Spinal cord (tissue), 10 donors: ENCODE results near the gene NTRK1. TPM values are rescaled to one million over a fixed set of nuclear protein-coding genes. Genes with fewer than 3 reads are reported as not detected.

Source experiments
- DNase-seq, 6 donors: peaks; one replicate each; pipeline versions ENCODE4 v3.0.0 to v3.0.0-alpha.2; 2013 to 2015; ENCODE audit warnings: low spot score in 6 of 6, low read depth in 4 of 6
- H3K27ac ChIP-seq: one replicate; pipeline ENCODE4 v1.5.1; 2013; ENCODE audit warnings: low read depth, low read length, control low read depth
- H3K27me3 ChIP-seq: one replicate; pipeline ENCODE4 v1.6.1; 2013; ENCODE audit warnings: low read length; ENCODE audit not compliant: control insufficient read depth, insufficient read depth
- H3K36me3 ChIP-seq: one replicate; pipeline ENCODE4 v1.6.1; 2013; ENCODE audit warnings: low read length; ENCODE audit not compliant: control insufficient read depth, insufficient read depth
- H3K4me1 ChIP-seq: one replicate; pipeline ENCODE4 v1.6.1; 2013; ENCODE audit warnings: low read length; ENCODE audit not compliant: control insufficient read depth, insufficient read depth
- H3K4me3 ChIP-seq: one replicate; pipeline ENCODE4 v1.5.1; 2013; ENCODE audit warnings: low read depth, low read length, control low read depth
- H3K9me3 ChIP-seq: one replicate; pipeline ENCODE4 v1.6.1; 2013; ENCODE audit warnings: low read length; ENCODE audit not compliant: control insufficient read depth, insufficient read depth
- WGBS: methylation state at CpG from one replicate; pipeline ENCODE4 v1.1.5; 2013; ENCODE audit warnings: missing lambda C conversion rate; ENCODE audit not compliant: insufficient coverage; 5-methylcytosine and 5-hydroxymethylcytosine counted together
- polyA plus RNA-seq, 2 donors: library from polyadenylated mRNA; unstranded; fragments of 120-200 nt; gene quantifications; one replicate each; pipeline ENCODE4 v1.2.1, GENCODE V29; 2013; ENCODE audit not compliant: insufficient read length in 2 of 2
- total RNA-seq, 2 donors: library from RNA; depleted of rRNA in 1 of 2; stranded (reverse); fragments of 120-200 nt in 1 of 2; fragments of >200 nt in 1 of 2; gene quantifications; one replicate each; pipeline versions ENCODE4 v1.2.3 to v1.2.4, GENCODE V29; 2013 to 2014
- donor health status: healthy.

The NTRK1 gene
- total and polyA plus RNA-seq, 4 donors, result 1.7 to 13.5 (median 2.7) TPM

GRCh38 chr1:156893048-156893953 is 32.6 kb downstream of the NTRK1 start, which contains the start of gene PEAR1:
Gene PEAR1, plus strand, starts transcription at chr1:156893718. Its CDS starts 10,209 bp downstream, at chr1:156903927.
- DNase-seq, result peak in 1 of 6 donors; percentile 55
- Histone ChIP-seq H3K4me1 (peaks cover 60% of the 10 kb centered on the region), H3K4me3 (peak within 1 kb of the TSS; percentile 47), H3K36me3 (no peaks in the 10 kb centered on the region), H3K9me3 (no peaks in the 10 kb centered on the region), H3K27me3 (peaks cover 44% of the 10 kb centered on the region), H3K27ac (peak within 1 kb of the TSS; percentile 75)
- 7% methylated on average over 46 of the region's 60 CpGs for WGBS

GRCh38 chr1:156894001-156894400 is 33.3 kb downstream of the NTRK1 start:
- peaks cover 41% of the 10 kb centered on the region for H3K27me3 ChIP-seq
- H3K4me3 ChIP-seq, result peak overlapping the region; percentile 47

GRCh38 chr1:156894711-156895454 is 34.2 kb downstream of the NTRK1 start:
- no peak for DNase-seq
- no peaks in the 10 kb centered on the region for H3K9me3 ChIP-seq
- H3K4me3 ChIP-seq, result peak overlapping the region; percentile 47
- H3K4me1 ChIP-seq, result peaks cover 66% of the 10 kb centered on the region
- no peaks in the 10 kb centered on the region for H3K36me3 ChIP-seq
- H3K27ac ChIP-seq, result peak overlapping the region; percentile 58
- WGBS, result 84% methylated on average over 7 of the region's 12 CpGs
- H3K27me3 ChIP-seq, result peaks cover 43% of the 10 kb centered on the region

More at GRCh38 chr1:156894001-156894400, 33.3 kb downstream of the NTRK1 start:
- 36% methylated on average over 5 of the region's 5 CpGs for WGBS
- H3K9me3 ChIP-seq, result no peaks in the 10 kb centered on the region
- no peaks in the 10 kb centered on the region for H3K36me3 ChIP-seq
- peak overlapping the region; percentile 58 for H3K27ac ChIP-seq
- H3K4me1 ChIP-seq, result peaks cover 60% of the 10 kb centered on the region
- no peak for DNase-seq

GRCh38 chr1:156895455-156895812 is 34.8 kb downstream of the NTRK1 start:
- Histone ChIP-seq H3K9me3 (no peaks in the 10 kb centered on the region), H3K4me1 (peaks cover 68% of the 10 kb centered on the region), H3K27ac (peak overlapping the region; percentile 58), H3K27me3 (peaks cover 43% of the 10 kb centered on the region), H3K4me3 (no peak overlapping the region), H3K36me3 (no peaks in the 10 kb centered on the region)
- WGBS, result 59% methylated on average over 3 of the region's 4 CpGs
- peak in 1 of 6 donors; percentile 27 for DNase-seq

GRCh38 chr1:156895927-156896326 is 35.3 kb downstream of the NTRK1 start:
- peak overlapping the region; percentile 58 for H3K27ac ChIP-seq
- DNase-seq, result no peak
- no peak overlapping the region for H3K4me3 ChIP-seq
- peaks cover 43% of the 10 kb centered on the region for H3K27me3 ChIP-seq
- no peaks in the 10 kb centered on the region for H3K9me3 ChIP-seq
- 88% methylated on average over 4 of the region's 6 CpGs for WGBS
- no peaks in the 10 kb centered on the region for H3K36me3 ChIP-seq
- H3K4me1 ChIP-seq, result peaks cover 73% of the 10 kb centered on the region

GRCh38 chr1:156896490-156897033 is 35.9 kb downstream of the NTRK1 start:
- Histone ChIP-seq H3K9me3 (no peaks in the 10 kb centered on the region), H3K27me3 (peaks cover 39% of the 10 kb centered on the region), H3K36me3 (no peaks in the 10 kb centered on the region), H3K4me1 (peaks cover 78% of the 10 kb centered on the region), H3K4me3 (no peak overlapping the region), H3K27ac (peak overlapping the region; percentile 26)
- no peak for DNase-seq
- WGBS, result 82% methylated on average over 11 of the region's 16 CpGs

- no peak for DNase-seq
- H3K4me3 ChIP-seq, result no peak overlapping the region
- H3K9me3 ChIP-seq, result no peaks in the 10 kb centered on the region
- H3K36me3 ChIP-seq, result no peaks in the 10 kb centered on the region
- WGBS, result 86% methylated on average over 7 of the region's 14 CpGs
- peak overlapping the region; percentile 26 for H3K27ac ChIP-seq
- H3K4me1 ChIP-seq, result peaks cover 75% of the 10 kb centered on the region
- peaks cover 35% of the 10 kb centered on the region for H3K27me3 ChIP-seq
Measured at GRCh38 chr1:156897078-156897825, 36.6 kb downstream of the NTRK1 start.

- Histone ChIP-seq H3K27me3 (peaks cover 32% of the 10 kb centered on the region), H3K27ac (peak overlapping the region; percentile 26), H3K4me3 (no peak overlapping the region), H3K36me3 (no peaks in the 10 kb centered on the region), H3K4me1 (peaks cover 72% of the 10 kb centered on the region), H3K9me3 (no peaks in the 10 kb centered on the region)
- peak in 1 of 6 donors; percentile 50 for DNase-seq
- WGBS, result 53% methylated on average over 11 of the region's 13 CpGs
Measured at GRCh38 chr1:156898161-156898566, 37.5 kb downstream of the NTRK1 start.
